ENCODE data around the gene ARFRP1. TPM values are rescaled to one million over a fixed set of nuclear protein-coding genes. Genes with fewer than 3 reads are reported as not detected.

Gene ARFRP1
- total and polyA plus RNA-seq, 2 of the 13 experiments (the other 11 are each of a cell fraction or from before 2014, with no cell fraction given), result 32.0 to 51.1 TPM

DNA sequence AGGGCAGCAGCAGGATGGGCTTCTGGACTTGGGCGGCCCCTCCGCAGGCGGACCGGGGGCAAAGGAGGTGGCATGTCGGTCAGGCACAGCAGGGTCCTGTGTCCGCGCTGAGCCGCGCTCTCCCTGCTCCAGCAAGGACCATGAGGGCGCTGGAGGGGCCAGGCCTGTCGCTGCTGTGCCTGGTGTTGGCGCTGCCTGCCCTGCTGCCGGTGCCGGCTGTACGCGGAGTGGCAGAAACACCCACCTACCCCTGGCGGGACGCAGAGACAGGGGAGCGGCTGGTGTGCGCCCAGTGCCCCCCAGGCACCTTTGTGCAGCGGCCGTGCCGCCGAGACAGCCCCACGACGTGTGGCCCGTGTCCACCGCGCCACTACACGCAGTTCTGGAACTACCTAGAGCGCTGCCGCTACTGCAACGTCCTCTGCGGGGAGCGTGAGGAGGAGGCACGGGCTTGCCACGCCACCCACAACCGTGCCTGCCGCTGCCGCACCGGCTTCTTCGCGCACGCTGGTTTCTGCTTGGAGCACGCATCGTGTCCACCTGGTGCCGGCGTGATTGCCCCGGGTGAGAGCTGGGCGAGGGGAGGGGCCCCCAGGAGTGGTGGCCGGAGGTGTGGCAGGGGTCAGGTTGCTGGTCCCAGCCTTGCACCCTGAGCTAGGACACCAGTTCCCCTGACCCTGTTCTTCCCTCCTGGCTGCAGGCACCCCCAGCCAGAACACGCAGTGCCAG is 11.0 kb downstream of the ARFRP1 start, which contains the start of gene TNFRSF6B (continued):
- no peak for TF ChIP-seq ATF7 (IDR thresholded peaks at IDR 0.05)
- no peak for TF ChIP-seq ATF7 (CRISPR knock-in tag; IDR thresholded peaks at IDR 0.05)
- no peak for TF ChIP-seq ZNF101 (CRISPR knock-in tag; IDR thresholded peaks at IDR 0.05; ENCODE audit: borderline replicate concordance, low read depth)
- no peak for TF ChIP-seq MTF1 (CRISPR knock-in tag; IDR thresholded peaks at IDR 0.05)
- TF ChIP-seq, protein P1, sequence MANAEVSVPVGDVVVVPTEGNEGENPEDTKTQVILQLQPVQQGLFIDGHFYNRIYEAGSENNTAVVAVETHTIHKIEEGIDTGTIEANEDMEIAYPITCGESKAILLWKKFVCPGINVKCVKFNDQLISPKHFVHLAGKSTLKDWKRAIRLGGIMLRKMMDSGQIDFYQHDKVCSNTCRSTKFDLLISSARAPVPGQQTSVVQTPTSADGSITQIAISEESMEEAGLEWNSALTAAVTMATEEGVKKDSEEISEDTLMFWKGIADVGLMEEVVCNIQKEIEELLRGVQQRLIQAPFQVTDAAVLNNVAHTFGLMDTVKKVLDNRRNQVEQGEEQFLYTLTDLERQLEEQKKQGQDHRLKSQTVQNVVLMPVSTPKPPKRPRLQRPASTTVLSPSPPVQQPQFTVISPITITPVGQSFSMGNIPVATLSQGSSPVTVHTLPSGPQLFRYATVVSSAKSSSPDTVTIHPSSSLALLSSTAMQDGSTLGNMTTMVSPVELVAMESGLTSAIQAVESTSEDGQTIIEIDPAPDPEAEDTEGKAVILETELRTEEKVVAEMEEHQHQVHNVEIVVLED (CRISPR knock-in tag; IDR thresholded peaks at IDR 0.05; ENCODE audit: borderline replicate concordance), result no peak; the same call in 1 of the 2 replicates
- TF ChIP-seq PAWR (CRISPR knock-in tag; IDR thresholded peaks at IDR 0.05; ENCODE audit: borderline replicate concordance), result no peak
- TF ChIP-seq ZFX (CRISPR knock-in tag; IDR thresholded peaks at IDR 0.05; ENCODE audit: low read depth), result peak; percentile 41
- no peak for TF ChIP-seq ZBTB42 (CRISPR knock-in tag; IDR thresholded peaks at IDR 0.05)
- no peak for TF ChIP-seq CBX5 (CRISPR knock-in tag; IDR thresholded peaks at IDR 0.05; ENCODE audit: borderline replicate concordance)
- TF ChIP-seq ZNF224 (CRISPR knock-in tag; IDR thresholded peaks at IDR 0.05), result no peak
- TF ChIP-seq SMAD3 (CRISPR knock-in tag; IDR thresholded peaks at IDR 0.05), result no peak
- TF ChIP-seq, protein P2, sequence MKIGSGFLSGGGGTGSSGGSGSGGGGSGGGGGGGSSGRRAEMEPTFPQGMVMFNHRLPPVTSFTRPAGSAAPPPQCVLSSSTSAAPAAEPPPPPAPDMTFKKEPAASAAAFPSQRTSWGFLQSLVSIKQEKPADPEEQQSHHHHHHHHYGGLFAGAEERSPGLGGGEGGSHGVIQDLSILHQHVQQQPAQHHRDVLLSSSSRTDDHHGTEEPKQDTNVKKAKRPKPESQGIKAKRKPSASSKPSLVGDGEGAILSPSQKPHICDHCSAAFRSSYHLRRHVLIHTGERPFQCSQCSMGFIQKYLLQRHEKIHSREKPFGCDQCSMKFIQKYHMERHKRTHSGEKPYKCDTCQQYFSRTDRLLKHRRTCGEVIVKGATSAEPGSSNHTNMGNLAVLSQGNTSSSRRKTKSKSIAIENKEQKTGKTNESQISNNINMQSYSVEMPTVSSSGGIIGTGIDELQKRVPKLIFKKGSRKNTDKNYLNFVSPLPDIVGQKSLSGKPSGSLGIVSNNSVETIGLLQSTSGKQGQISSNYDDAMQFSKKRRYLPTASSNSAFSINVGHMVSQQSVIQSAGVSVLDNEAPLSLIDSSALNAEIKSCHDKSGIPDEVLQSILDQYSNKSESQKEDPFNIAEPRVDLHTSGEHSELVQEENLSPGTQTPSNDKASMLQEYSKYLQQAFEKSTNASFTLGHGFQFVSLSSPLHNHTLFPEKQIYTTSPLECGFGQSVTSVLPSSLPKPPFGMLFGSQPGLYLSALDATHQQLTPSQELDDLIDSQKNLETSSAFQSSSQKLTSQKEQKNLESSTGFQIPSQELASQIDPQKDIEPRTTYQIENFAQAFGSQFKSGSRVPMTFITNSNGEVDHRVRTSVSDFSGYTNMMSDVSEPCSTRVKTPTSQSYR (CRISPR knock-in tag; IDR thresholded peaks at IDR 0.05; ENCODE audit: borderline replicate concordance), result no peak
- TF ChIP-seq RBM22 (optimal IDR thresholded peaks at IDR 0.05; ENCODE audit: low read length), result peak; percentile 6
- no peak; the same call in 1 of the 2 replicates for TF ChIP-seq NR2F2 (IDR thresholded peaks at IDR 0.05; ENCODE audit: borderline replicate concordance, low read depth)
- no peak for TF ChIP-seq ZNF557 (CRISPR knock-in tag; IDR thresholded peaks at IDR 0.05)
- TF ChIP-seq ZNF569 (CRISPR knock-in tag; IDR thresholded peaks at IDR 0.05; ENCODE audit: borderline replicate concordance), result no peak
- peak; percentile 65 for TF ChIP-seq MED8 (CRISPR knock-in tag; IDR thresholded peaks at IDR 0.05; ENCODE audit: insufficient replicate concordance)
- TF ChIP-seq ZNF629 (CRISPR knock-in tag; conservative IDR thresholded peaks at IDR 0.05), result peak; percentile 23; the same call in 1 of the 2 replicates
- no peak for TF ChIP-seq ZNF274 (CRISPR knock-in tag; IDR thresholded peaks at IDR 0.05)
- no peak for TF ChIP-seq ZNF3 (CRISPR knock-in tag; IDR thresholded peaks at IDR 0.05)
- TF ChIP-seq KLF13 (CRISPR knock-in tag; IDR thresholded peaks at IDR 0.05), result peak; percentile 56; the same call in 1 of the 2 replicates
- TF ChIP-seq EEA1 (CRISPR knock-in tag; IDR thresholded peaks at IDR 0.05; ENCODE audit: borderline replicate concordance), result no peak
- TF ChIP-seq FOXO1 (CRISPR knock-in tag; IDR thresholded peaks at IDR 0.05), result no peak
- no peak; the same call in 1 of the 2 replicates for TF ChIP-seq NRL (CRISPR knock-in tag; IDR thresholded peaks at IDR 0.05; ENCODE audit: borderline replicate concordance)
